SK-N-SH (cell line): ENCODE results near the gene CHSY1. TPM values are rescaled to one million over a fixed set of nuclear protein-coding genes. Genes with fewer than 3 reads are reported as not detected.
A peak's percentile ranks its signal among the peaks of the same experiment; 100 is the strongest.

Experiments
- CTCF ChIA-PET: fragments of 300-600, 350-600 bp; formaldehyde crosslinking; extraction: SDS; loops from one replicate; lab custom pipeline; 2021; lab: Yijun Ruan, JAX
- POLR2A ChIA-PET: fragments of 350-600 bp; sonication (Branson Sonifier 250); formaldehyde crosslinking; extraction: SDS; loops from one replicate; lab custom pipeline; 2020; ENCODE audit warnings: antibody characterized with exemption, inconsistent platforms; lab: Yijun Ruan, JAX
- DNase-seq: peaks from one replicate; pipeline ENCODE4 v3.0.0; 2012
- H2AFZ ChIP-seq: fragments of 200-600 bp; sonication (generic); 2 replicates; pipeline ENCODE4 v1.8.1; 2016; ENCODE audit warnings: antibody characterized with exemption, mild to moderate bottlenecking, low read depth
- H3F3A ChIP-seq: fragments of 200-600 bp; sonication (generic); replicated peaks from 2 replicates; pipeline ENCODE3; 2016; ENCODE audit warnings: antibody characterized with exemption, mild to moderate bottlenecking; ENCODE audit not compliant: insufficient read depth
- H3K27ac ChIP-seq, 2 experiments: fragments of 200-500 bp in 1 of 2; fragments of 200-600 bp in 1 of 2; sonication (Bioruptor generic) in 1 of 2; sonication (generic), shearing (Covaris generic) in 1 of 2; 2 replicates each; pipeline versions ENCODE4 v1.5.1 to v1.6.1; 2014 to 2016; ENCODE audit warnings: low read depth in 2 of 2, inconsistent platforms in 1 of 2, low read length in 1 of 2, mild to moderate bottlenecking in 1 of 2, mixed read lengths in 1 of 2
- H3K27me3 ChIP-seq: fragments of 200-600 bp; sonication (generic), shearing (Covaris generic); 2 replicates; pipeline ENCODE4 v1.6.1; 2016; ENCODE audit warnings: mixed run types; ENCODE audit not compliant: insufficient read depth
- H3K36me3 ChIP-seq, 2 experiments: fragments of 200-500 bp in 1 of 2; fragments of 200-600 bp in 1 of 2; sonication (Bioruptor generic) in 1 of 2; sonication (generic) in 1 of 2; replicated peaks in 1 of 2; 2 replicates each; pipeline versions ENCODE3 to v1.5.1; 2014 to 2016; ENCODE audit warnings: low read length in 1 of 2, mild to moderate bottlenecking in 1 of 2; ENCODE audit not compliant: insufficient read depth in 2 of 2, control insufficient read depth in 1 of 2
- H3K4me1 ChIP-seq, 2 experiments: fragments of 200-500 bp in 1 of 2; fragments of 200-600 bp in 1 of 2; sonication (Bioruptor generic) in 1 of 2; sonication (generic), shearing (Covaris generic) in 1 of 2; 2 replicates each; pipeline versions ENCODE4 v1.5.1 to v1.6.1; 2014 to 2016; ENCODE audit warnings: low read depth in 1 of 2, low read length in 1 of 2, mixed run types in 1 of 2; ENCODE audit not compliant: insufficient read depth in 2 of 2, control insufficient read depth in 1 of 2
- H3K4me2 ChIP-seq: fragments of 200-600 bp; sonication (generic), shearing (Covaris generic); 2 replicates; pipeline ENCODE4 v1.6.1; 2017; ENCODE audit warnings: mixed run types
- H3K4me3 ChIP-seq, 2 experiments: fragments of 200-500 bp in 1 of 2; fragments of 200-600 bp in 1 of 2; sonication (Bioruptor generic) in 1 of 2; sonication (generic), shearing (Covaris generic) in 1 of 2; 2 replicates each; pipeline versions ENCODE4 v1.5.1 to v1.8.1; 2014 to 2016; ENCODE audit warnings: low read depth in 2 of 2, inconsistent platforms in 1 of 2, low read length in 1 of 2, mild to moderate bottlenecking in 1 of 2, mixed read lengths in 1 of 2, moderate library complexity in 1 of 2
- H3K79me2 ChIP-seq: fragments of 200-600 bp; sonication (generic); 2 replicates; pipeline ENCODE4 v1.8.1; 2017; ENCODE audit warnings: mild to moderate bottlenecking; ENCODE audit not compliant: insufficient read depth
- H3K9ac ChIP-seq: fragments of 200-600 bp; sonication (generic); 2 replicates; pipeline ENCODE4 v1.6.1; 2017; ENCODE audit warnings: mixed run types
- H3K9me2 ChIP-seq: fragments of 200-600 bp; sonication (generic); 2 replicates; pipeline ENCODE4 v1.6.1; 2017; ENCODE audit warnings: mixed run types
- H3K9me3 ChIP-seq: fragments of 200-600 bp; sonication (generic); 2 replicates; pipeline ENCODE4 v1.6.1; 2017; ENCODE audit warnings: mixed run types, mild to moderate bottlenecking, moderate library complexity
- H4K20me1 ChIP-seq: fragments of 200-600 bp; sonication (generic); 2 replicates; pipeline ENCODE4 v1.6.1; 2017; ENCODE audit warnings: mild to moderate bottlenecking, mixed run types; ENCODE audit not compliant: insufficient read depth
- ELF1 ChIP-seq: IDR thresholded peaks from 2 replicates; pipeline ENCODE4 v1.4.0; 2012
- EZH2phosphoT487 ChIP-seq: fragments of 200-600 bp; sonication (generic); IDR thresholded peaks from 2 replicates; pipeline ENCODE4 v1.6.1; 2017; ENCODE audit warnings: low read depth, mixed run types, mild to moderate bottlenecking, antibody characterized with exemption, moderate library complexity, borderline replicate concordance
- FOXJ3 ChIP-seq: sonication (generic); formaldehyde crosslinking; IDR thresholded peaks from 2 replicates; pipeline ENCODE4 v1.5.1; 2020; ENCODE audit warnings: mild to moderate bottlenecking, missing genetic modification reagents
- GABPA ChIP-seq: IDR thresholded peaks from 2 replicates; pipeline ENCODE4 v1.4.0; 2012; ENCODE audit warnings: low read depth, mild to moderate bottlenecking
- GATA2 ChIP-seq: sonication (generic); formaldehyde crosslinking; IDR thresholded peaks from 2 replicates; pipeline ENCODE4 v1.5.0; 2020; ENCODE audit warnings: mild to moderate bottlenecking, missing genetic modification reagents
- JUND ChIP-seq: IDR thresholded peaks from 2 replicates; pipeline ENCODE4 v1.4.0; 2012
- MEF2A ChIP-seq: IDR thresholded peaks from 2 replicates; pipeline ENCODE4 v1.4.0; 2012; ENCODE audit warnings: low read depth, borderline replicate concordance
- MXI1 ChIP-seq: IDR thresholded peaks from 2 replicates; pipeline ENCODE4 v1.6.1; 2012; ENCODE audit warnings: mild to moderate bottlenecking, low read depth, low read length, improper control_type of control experiment
- NFIC ChIP-seq: IDR thresholded peaks from 2 replicates; pipeline ENCODE4 v1.4.0; 2012; ENCODE audit warnings: borderline replicate concordance
- RCOR1 ChIP-seq: fragments of 150-350 bp; IDR thresholded peaks from 2 replicates; pipeline ENCODE4 v1.6.1; 2017; ENCODE audit warnings: antibody characterized with exemption, low read length
- RXRA ChIP-seq: IDR thresholded peaks from 2 replicates; pipeline ENCODE4 v1.4.0; 2012; ENCODE audit warnings: low read depth, mild to moderate bottlenecking, borderline replicate concordance
- SIN3A ChIP-seq: IDR thresholded peaks from 2 replicates; pipeline ENCODE4 v1.6.1; 2012; ENCODE audit warnings: low read depth, mild to moderate bottlenecking, low read length, moderate library complexity, borderline replicate concordance
- TAF1 ChIP-seq: IDR thresholded peaks from 2 replicates; pipeline ENCODE4 v1.6.1; 2012; ENCODE audit warnings: low read depth, mild to moderate bottlenecking, low read length, moderate library complexity, borderline replicate concordance
- TCF12 ChIP-seq: IDR thresholded peaks from 2 replicates; pipeline ENCODE4 v1.4.0; 2012
- TEAD4 ChIP-seq: IDR thresholded peaks from 2 replicates; pipeline ENCODE4 v1.4.0; 2012; ENCODE audit warnings: mild to moderate bottlenecking, borderline replicate concordance; ENCODE audit not compliant: insufficient read depth
- WGBS: methylation state at CpG from one replicate; pipeline ENCODE4 v1.1.6; 2017; ENCODE audit warnings: low lambda C conversion rate; 5-methylcytosine and 5-hydroxymethylcytosine counted together
- polyA plus RNA-seq, 3 experiments: library from polyadenylated mRNA; depleted of rRNA; stranded (reverse); fragments of >200 nt; gene quantifications; 2 replicates each; pipeline ENCODE4 v1.2.3, GENCODE V29; 2012
- TF ChIP-seq, protein P1 (sequence below): IDR thresholded peaks from 2 replicates; pipeline ENCODE4; 2012
- TF ChIP-seq, protein P2 (sequence below): fragments of 150-350 bp; IDR thresholded peaks from 2 replicates; pipeline ENCODE4 v1.6.1; 2016; ENCODE audit warnings: mild to moderate bottlenecking, low read depth, low read length
- TF ChIP-seq, protein P3 (sequence below): IDR thresholded peaks from 2 replicates; pipeline ENCODE4 v1.6.1; 2012; ENCODE audit warnings: mild to moderate bottlenecking, low read depth, low read length, moderate library complexity
- TF ChIP-seq, protein P4 (sequence below): IDR thresholded peaks from 2 replicates; pipeline ENCODE4 v1.4.0; 2012; ENCODE audit warnings: low read depth

CHSY1 gene
- polyA plus RNA-seq, 1 of the 3 experiments (the other 2 are of a cell fraction) = 15.7 TPM

- no peak for TF ChIP-seq NFIC
- no peak for DNase-seq
- Histone ChIP-seq H3K27ac (peak overlapping the region; percentile 87 to 94), H3K79me2 (peaks cover 46% of the 10 kb centered on the region), H2AFZ (peak overlapping the region; percentile 95), H3K4me3 (peak overlapping the region; percentile 82 to 98), H3K36me3 (peaks cover 13 to 17% of the 10 kb centered on the region in 2 experiments), H3K4me1 (peaks cover 8 to 12% of the 10 kb centered on the region in 2 experiments; a peak in 2 of 4 replicates), H3K27me3 (no peaks in the 10 kb centered on the region), H3K9me2 (no peaks in the 10 kb centered on the region), H3F3A (peaks cover 19% of the 10 kb centered on the region), H3K4me2 (peak overlapping the region; percentile 83), H3K9me3 (no peaks in the 10 kb centered on the region), H4K20me1 (peaks cover 21% of the 10 kb centered on the region), H3K9ac (peak overlapping the region; percentile 86)
- 3% methylated on average over 19 of the region's 20 CpGs for WGBS
- CTCF ChIA-PET = interaction anchor here (0.9 to 11.2 kb wide), 6 partner anchors 174 to 358 kb away, joined by 3 to 139 read pairs (median 4); no protein-coding TSS in a partner anchor
- POLR2A ChIA-PET = interaction anchor here (0.6 to 1.4 kb wide), 2 partner anchors 24 to 155 kb away, joined by 3 to 6 read pairs; no protein-coding TSS in a partner anchor
These were observed 43.8 kb upstream of the CHSY1 start for GRCh38 chr15:101295607-101296161.

GRCh38 chr15:101294731-101295606 is 43.1 kb upstream of the CHSY1 start, which contains the start of gene SNRPA1:
TSS of gene SNRPA1 (minus strand) at chr15:101295248. CDS start at chr15:101295178, 70 bp downstream.
- peak within 1 kb of the TSS; percentile 82 to 98 for H3K4me3 ChIP-seq
- H3K4me1 ChIP-seq = peaks cover 8 to 12% of the 10 kb centered on the region in 2 experiments; a peak in 2 of 4 replicates
- ChIA-PET CTCF (interaction anchor here (0.8 to 11.2 kb wide), 10 partner anchors 9 to 363 kb away, joined by 3 to 139 read pairs (median 4); partner anchors contain the start of gene TM2D3), POLR2A (interaction anchor here (0.6 to 1.4 kb wide), 3 partner anchors 25 to 156 kb away, joined by 3 to 6 read pairs (median 3); no protein-coding TSS in a partner anchor)
- H3K36me3 ChIP-seq = peaks cover 17 to 20% of the 10 kb centered on the region in 2 experiments
- H3K27me3 ChIP-seq = no peaks in the 10 kb centered on the region
- peak within 1 kb of the TSS; percentile 95 for H2AFZ ChIP-seq
- peaks cover 21% of the 10 kb centered on the region for H4K20me1 ChIP-seq
- DNase-seq = peak; percentile 99
- H3K4me2 ChIP-seq = peak within 1 kb of the TSS; percentile 83
- H3K79me2 ChIP-seq = peaks cover 53% of the 10 kb centered on the region
- no peaks in the 10 kb centered on the region for H3K9me3 ChIP-seq
- peaks cover 19% of the 10 kb centered on the region for H3F3A ChIP-seq
- peak within 1 kb of the TSS; percentile 87 to 94 for H3K27ac ChIP-seq
- H3K9ac ChIP-seq = peak within 1 kb of the TSS; percentile 86
- WGBS = 0% methylated on average over 23 of the region's 87 CpGs
- no peaks in the 10 kb centered on the region for H3K9me2 ChIP-seq
- TF ChIP-seq JUND (no peak), MEF2A (no peak), GATA2 (CRISPR knock-in tag) (peak; percentile 24; the same call in 1 of the 2 replicates), RCOR1 (peak; percentile 50), FOXJ3 (CRISPR knock-in tag) (no peak), TCF12 (peak; percentile 26; the same call in 1 of the 2 replicates), NFIC (peak; percentile 74), EZH2phosphoT487 (no peak), RXRA (no peak), MXI1 (peak; percentile 95), TAF1 (peak; percentile 85), TEAD4 (no peak), SIN3A (peak; percentile 92), GABPA (peak; percentile 77), ELF1 (peak; percentile 89)
- TF ChIP-seq, protein P1, sequence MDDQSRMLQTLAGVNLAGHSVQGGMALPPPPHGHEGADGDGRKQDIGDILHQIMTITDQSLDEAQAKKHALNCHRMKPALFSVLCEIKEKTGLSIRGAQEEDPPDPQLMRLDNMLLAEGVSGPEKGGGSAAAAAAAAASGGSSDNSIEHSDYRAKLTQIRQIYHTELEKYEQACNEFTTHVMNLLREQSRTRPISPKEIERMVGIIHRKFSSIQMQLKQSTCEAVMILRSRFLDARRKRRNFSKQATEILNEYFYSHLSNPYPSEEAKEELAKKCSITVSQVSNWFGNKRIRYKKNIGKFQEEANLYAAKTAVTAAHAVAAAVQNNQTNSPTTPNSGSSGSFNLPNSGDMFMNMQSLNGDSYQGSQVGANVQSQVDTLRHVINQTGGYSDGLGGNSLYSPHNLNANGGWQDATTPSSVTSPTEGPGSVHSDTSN = no peak
- TF ChIP-seq, protein P2, sequence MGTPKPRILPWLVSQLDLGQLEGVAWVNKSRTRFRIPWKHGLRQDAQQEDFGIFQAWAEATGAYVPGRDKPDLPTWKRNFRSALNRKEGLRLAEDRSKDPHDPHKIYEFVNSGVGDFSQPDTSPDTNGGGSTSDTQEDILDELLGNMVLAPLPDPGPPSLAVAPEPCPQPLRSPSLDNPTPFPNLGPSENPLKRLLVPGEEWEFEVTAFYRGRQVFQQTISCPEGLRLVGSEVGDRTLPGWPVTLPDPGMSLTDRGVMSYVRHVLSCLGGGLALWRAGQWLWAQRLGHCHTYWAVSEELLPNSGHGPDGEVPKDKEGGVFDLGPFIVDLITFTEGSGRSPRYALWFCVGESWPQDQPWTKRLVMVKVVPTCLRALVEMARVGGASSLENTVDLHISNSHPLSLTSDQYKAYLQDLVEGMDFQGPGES = no peak
- TF ChIP-seq, protein P3, sequence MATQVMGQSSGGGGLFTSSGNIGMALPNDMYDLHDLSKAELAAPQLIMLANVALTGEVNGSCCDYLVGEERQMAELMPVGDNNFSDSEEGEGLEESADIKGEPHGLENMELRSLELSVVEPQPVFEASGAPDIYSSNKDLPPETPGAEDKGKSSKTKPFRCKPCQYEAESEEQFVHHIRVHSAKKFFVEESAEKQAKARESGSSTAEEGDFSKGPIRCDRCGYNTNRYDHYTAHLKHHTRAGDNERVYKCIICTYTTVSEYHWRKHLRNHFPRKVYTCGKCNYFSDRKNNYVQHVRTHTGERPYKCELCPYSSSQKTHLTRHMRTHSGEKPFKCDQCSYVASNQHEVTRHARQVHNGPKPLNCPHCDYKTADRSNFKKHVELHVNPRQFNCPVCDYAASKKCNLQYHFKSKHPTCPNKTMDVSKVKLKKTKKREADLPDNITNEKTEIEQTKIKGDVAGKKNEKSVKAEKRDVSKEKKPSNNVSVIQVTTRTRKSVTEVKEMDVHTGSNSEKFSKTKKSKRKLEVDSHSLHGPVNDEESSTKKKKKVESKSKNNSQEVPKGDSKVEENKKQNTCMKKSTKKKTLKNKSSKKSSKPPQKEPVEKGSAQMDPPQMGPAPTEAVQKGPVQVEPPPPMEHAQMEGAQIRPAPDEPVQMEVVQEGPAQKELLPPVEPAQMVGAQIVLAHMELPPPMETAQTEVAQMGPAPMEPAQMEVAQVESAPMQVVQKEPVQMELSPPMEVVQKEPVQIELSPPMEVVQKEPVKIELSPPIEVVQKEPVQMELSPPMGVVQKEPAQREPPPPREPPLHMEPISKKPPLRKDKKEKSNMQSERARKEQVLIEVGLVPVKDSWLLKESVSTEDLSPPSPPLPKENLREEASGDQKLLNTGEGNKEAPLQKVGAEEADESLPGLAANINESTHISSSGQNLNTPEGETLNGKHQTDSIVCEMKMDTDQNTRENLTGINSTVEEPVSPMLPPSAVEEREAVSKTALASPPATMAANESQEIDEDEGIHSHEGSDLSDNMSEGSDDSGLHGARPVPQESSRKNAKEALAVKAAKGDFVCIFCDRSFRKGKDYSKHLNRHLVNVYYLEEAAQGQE = peak; percentile 65
- TF ChIP-seq, protein P4, sequence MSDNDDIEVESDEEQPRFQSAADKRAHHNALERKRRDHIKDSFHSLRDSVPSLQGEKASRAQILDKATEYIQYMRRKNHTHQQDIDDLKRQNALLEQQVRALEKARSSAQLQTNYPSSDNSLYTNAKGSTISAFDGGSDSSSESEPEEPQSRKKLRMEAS = peak; percentile 71; the same call in 1 of the 2 replicates
